Measurements from ENCODE around the gene ERC2. TPM values are rescaled to one million over a fixed set of nuclear protein-coding genes. Genes with fewer than 3 reads are reported as not detected.

ERC2 gene
- total and polyA plus RNA-seq, 2 of the 13 experiments (the other 11 are each of a cell fraction or from before 2014, with no cell fraction given): 0.16 to 0.22 TPM

DNA sequence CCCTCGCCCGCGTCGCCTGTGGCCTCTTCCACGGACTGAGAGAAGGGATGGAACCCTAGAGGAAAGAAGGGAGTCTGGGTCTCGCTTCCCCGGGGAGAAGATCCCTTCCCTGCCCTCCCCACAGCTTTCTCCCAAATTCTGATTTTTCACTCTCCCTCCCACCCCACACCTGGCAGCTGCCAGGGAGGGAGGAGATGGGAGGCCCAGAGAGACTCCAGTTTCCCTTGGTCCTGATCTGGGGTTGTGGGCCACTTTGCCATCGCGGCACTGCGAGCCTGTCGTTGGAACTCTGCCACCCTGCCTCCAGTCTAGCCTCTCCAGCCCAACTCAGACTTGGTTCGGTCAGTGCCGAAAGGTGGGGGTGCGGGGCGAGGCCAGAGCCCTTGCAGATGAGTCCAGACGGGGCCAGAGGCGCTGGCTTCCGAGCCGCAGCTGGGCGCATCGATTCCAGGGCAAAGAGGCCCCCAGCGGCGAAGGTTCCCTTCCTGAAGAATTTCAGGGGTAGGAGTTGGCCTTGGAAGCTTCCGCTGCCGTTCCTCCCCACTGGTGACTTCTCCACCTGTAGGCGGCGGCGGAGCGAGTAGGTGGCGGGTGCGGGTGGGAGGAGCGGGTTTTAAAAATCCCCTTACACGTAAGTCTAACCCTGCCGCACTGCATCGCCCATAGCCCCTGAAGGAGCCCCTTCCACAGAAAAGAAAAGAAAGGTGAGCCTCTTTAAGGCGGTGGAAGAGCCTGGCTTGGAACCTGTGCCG is 986.3 kb downstream of the ERC2 start:
- no peak overlapping the region for H2AFZ ChIP-seq (ENCODE audit: low read length)
- H3K9me3 ChIP-seq (ENCODE audit: low read length): no peaks in the 10 kb centered on the region
- ATAC-seq (no peak), FAIRE-seq (no peak), DNase-seq (ENCODE audit: low spot score) (no peak)
- 71% methylated on average over 30 of the region's 37 CpGs for WGBS (ENCODE audit: low lambda C conversion rate)
- no peaks in the 10 kb centered on the region for H4K20me1 ChIP-seq (ENCODE audit: insufficient read depth, low read length)
- in situ Hi-C loops (cut with HindIII; ENCODE audit: extremely low pct_ligation_motif_present, low pct_unique_long_range_greater_than_20kb) (loop anchor here (10.0 kb wide), 2 partner anchors 263 to 763 kb away; no protein-coding TSS in a partner anchor), intact Hi-C loops (cut with micrococcal nuclease; ENCODE audit: unreplicated experiment) (no loop called here)
- peaks cover 2 to 23% of the 10 kb centered on the region in 2 experiments; a peak in 4 of 5 replicates for H3K27me3 ChIP-seq (ENCODE audit: control insufficient read depth in 1 of 2, insufficient read depth in 2 of 2, low read length in 2 of 2)
- H3K36me3 ChIP-seq (replicated peaks in 1 of 2; ENCODE audit: control insufficient read depth in 1 of 2, insufficient read depth in 2 of 2, low read length in 2 of 2): no peaks in the 10 kb centered on the region
- peaks cover 5% of the 10 kb centered on the region; the same call in 1 of the 2 replicates for H3K4me1 ChIP-seq (ENCODE audit: insufficient read depth, low read length)
- H3K4me2 ChIP-seq (ENCODE audit: low read depth, low read length): no peak overlapping the region
- BruUV-seq (replicated peaks): no TSS peak
- no peak overlapping the region for H3K27ac ChIP-seq (ENCODE audit: extremely low read length, insufficient read depth, low read length)
- H3K9ac ChIP-seq (ENCODE audit: insufficient read depth, low read depth, low read length): no peak overlapping the region
- CTCF ChIA-PET (ENCODE audit: low intra/inter-chr PET ratio, low total read pairs): no interaction called here
- POLR2A ChIA-PET: no interaction called here
- H3K79me2 ChIP-seq (ENCODE audit: insufficient read depth, low read length): no peaks in the 10 kb centered on the region
- no peak overlapping the region for H3K4me3 ChIP-seq (replicated peaks in 1 of 3; ENCODE audit: insufficient read depth in 1 of 3, low read depth in 2 of 3, low read length in 3 of 3)
- TF ChIP-seq FOXC1 (CRISPR knock-in tag; IDR thresholded peaks at IDR 0.05; ENCODE audit: borderline replicate concordance) (no peak), SIX1 (CRISPR knock-in tag; IDR thresholded peaks at IDR 0.05; ENCODE audit: borderline replicate concordance) (no peak), ZNF530 (CRISPR knock-in tag; IDR thresholded peaks at IDR 0.05; ENCODE audit: low read depth) (no peak), NKX3-1 (CRISPR knock-in tag; IDR thresholded peaks at IDR 0.05) (no peak), CBX5 (CRISPR knock-in tag; IDR thresholded peaks at IDR 0.05; ENCODE audit: borderline replicate concordance) (no peak), ZNF549 (CRISPR knock-in tag; IDR thresholded peaks at IDR 0.05) (no peak), KAT7 (CRISPR knock-in tag; IDR thresholded peaks at IDR 0.05; ENCODE audit: borderline replicate concordance) (no peak), ZFP36L2 (CRISPR knock-in tag; IDR thresholded peaks at IDR 0.05) (no peak), ZNF124 (CRISPR knock-in tag; IDR thresholded peaks at IDR 0.05) (no peak), ARID2 (CRISPR knock-in tag; IDR thresholded peaks at IDR 0.05; ENCODE audit: borderline replicate concordance) (no peak), KMT2B (CRISPR knock-in tag; IDR thresholded peaks at IDR 0.05) (no peak), FOSL2 (CRISPR knock-in tag; IDR thresholded peaks at IDR 0.05) (no peak), SETDB1 (CRISPR knock-in tag; IDR thresholded peaks at IDR 0.05; ENCODE audit: borderline replicate concordance) (no peak)
- TF ChIP-seq, protein P1, sequence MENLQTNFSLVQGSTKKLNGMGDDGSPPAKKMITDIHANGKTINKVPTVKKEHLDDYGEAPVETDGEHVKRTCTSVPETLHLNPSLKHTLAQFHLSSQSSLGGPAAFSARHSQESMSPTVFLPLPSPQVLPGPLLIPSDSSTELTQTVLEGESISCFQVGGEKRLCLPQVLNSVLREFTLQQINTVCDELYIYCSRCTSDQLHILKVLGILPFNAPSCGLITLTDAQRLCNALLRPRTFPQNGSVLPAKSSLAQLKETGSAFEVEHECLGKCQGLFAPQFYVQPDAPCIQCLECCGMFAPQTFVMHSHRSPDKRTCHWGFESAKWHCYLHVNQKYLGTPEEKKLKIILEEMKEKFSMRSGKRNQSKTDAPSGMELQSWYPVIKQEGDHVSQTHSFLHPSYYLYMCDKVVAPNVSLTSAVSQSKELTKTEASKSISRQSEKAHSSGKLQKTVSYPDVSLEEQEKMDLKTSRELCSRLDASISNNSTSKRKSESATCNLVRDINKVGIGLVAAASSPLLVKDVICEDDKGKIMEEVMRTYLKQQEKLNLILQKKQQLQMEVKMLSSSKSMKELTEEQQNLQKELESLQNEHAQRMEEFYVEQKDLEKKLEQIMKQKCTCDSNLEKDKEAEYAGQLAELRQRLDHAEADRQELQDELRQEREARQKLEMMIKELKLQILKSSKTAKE (CRISPR knock-in tag; IDR thresholded peaks at IDR 0.05; ENCODE audit: borderline replicate concordance): no peak
- TF ChIP-seq, protein P2, sequence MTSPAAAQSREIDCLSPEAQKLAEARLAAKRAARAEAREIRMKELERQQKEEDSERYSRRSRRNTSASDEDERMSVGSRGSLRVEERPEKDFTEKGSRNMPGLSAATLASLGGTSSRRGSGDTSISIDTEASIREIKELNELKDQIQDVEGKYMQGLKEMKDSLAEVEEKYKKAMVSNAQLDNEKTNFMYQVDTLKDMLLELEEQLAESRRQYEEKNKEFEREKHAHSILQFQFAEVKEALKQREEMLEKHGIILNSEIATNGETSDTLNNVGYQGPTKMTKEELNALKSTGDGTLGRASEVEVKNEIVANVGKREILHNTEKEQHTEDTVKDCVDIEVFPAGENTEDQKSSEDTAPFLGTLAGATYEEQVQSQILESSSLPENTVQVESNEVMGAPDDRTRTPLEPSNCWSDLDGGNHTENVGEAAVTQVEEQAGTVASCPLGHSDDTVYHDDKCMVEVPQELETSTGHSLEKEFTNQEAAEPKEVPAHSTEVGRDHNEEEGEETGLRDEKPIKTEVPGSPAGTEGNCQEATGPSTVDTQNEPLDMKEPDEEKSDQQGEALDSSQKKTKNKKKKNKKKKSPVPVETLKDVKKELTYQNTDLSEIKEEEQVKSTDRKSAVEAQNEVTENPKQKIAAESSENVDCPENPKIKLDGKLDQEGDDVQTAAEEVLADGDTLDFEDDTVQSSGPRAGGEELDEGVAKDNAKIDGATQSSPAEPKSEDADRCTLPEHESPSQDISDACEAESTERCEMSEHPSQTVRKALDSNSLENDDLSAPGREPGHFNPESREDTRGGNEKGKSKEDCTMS (CRISPR knock-in tag; conservative IDR thresholded peaks at IDR 0.05): no peak
- TF ChIP-seq, protein P3, sequence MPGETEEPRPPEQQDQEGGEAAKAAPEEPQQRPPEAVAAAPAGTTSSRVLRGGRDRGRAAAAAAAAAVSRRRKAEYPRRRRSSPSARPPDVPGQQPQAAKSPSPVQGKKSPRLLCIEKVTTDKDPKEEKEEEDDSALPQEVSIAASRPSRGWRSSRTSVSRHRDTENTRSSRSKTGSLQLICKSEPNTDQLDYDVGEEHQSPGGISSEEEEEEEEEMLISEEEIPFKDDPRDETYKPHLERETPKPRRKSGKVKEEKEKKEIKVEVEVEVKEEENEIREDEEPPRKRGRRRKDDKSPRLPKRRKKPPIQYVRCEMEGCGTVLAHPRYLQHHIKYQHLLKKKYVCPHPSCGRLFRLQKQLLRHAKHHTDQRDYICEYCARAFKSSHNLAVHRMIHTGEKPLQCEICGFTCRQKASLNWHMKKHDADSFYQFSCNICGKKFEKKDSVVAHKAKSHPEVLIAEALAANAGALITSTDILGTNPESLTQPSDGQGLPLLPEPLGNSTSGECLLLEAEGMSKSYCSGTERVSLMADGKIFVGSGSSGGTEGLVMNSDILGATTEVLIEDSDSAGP (CRISPR knock-in tag; IDR thresholded peaks at IDR 0.05; ENCODE audit: borderline replicate concordance): no peak
- TF ChIP-seq, protein P4, sequence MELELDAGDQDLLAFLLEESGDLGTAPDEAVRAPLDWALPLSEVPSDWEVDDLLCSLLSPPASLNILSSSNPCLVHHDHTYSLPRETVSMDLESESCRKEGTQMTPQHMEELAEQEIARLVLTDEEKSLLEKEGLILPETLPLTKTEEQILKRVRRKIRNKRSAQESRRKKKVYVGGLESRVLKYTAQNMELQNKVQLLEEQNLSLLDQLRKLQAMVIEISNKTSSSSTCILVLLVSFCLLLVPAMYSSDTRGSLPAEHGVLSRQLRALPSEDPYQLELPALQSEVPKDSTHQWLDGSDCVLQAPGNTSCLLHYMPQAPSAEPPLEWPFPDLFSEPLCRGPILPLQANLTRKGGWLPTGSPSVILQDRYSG (CRISPR knock-in tag; IDR thresholded peaks at IDR 0.05): no peak
